ENCODE data around the gene HTR7. TPM values are rescaled to one million over a fixed set of nuclear protein-coding genes. Genes with fewer than 3 reads are reported as not detected.

HTR7 gene
- total RNA-seq, 1 experiment from 2014 or later, result 0.26 TPM

DNA sequence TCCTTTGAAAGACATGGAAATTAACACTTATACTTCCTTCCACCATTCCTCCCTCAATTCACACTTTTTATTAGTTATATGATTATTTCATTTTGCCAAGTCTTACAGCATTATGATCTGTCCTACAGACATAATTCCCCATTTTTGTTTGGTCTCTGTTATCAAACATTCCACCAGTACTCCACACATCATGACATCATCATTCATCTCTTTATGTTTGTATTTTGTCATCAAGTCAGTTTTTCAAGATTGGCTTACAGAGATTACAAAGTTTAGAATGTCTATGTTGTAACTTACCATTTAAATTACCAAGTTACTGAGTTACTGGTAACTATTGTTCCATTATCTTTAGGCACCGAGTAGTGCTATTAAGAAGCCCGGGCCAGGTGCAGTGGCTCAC, 150.2 kb downstream of the HTR7 start:
- H3K36me3 ChIP-seq (ENCODE audit: insufficient read depth, low read length), result no peaks in the 10 kb centered on the region
- no peak overlapping the region for H3K4me2 ChIP-seq (ENCODE audit: low read depth, low read length, poor library complexity, severe bottlenecking)
- H3K9me2 ChIP-seq (replicated peaks; ENCODE audit: insufficient read depth, low read length), result no peaks in the 10 kb centered on the region
- no peaks in the 10 kb centered on the region for H4K20me1 ChIP-seq (ENCODE audit: insufficient read depth, low read depth, low read length)
- H3K4me3 ChIP-seq (ENCODE audit: low read length), result no peak overlapping the region
- no peak overlapping the region for H3K9ac ChIP-seq (ENCODE audit: low read length)
- no peak overlapping the region for H2AFZ ChIP-seq (ENCODE audit: low read length)
- H3K9me3 ChIP-seq (ENCODE audit: low read length), result no peaks in the 10 kb centered on the region
- no peaks in the 10 kb centered on the region for H3K27me3 ChIP-seq (ENCODE audit: low read length)
- no peak overlapping the region for H3K27ac ChIP-seq (ENCODE audit: low read length)
- no peaks in the 10 kb centered on the region for H3K79me2 ChIP-seq (ENCODE audit: low read length)
- no peaks in the 10 kb centered on the region for H3K4me1 ChIP-seq (ENCODE audit: low read length)
- DNase-seq, result no peak

DNA sequence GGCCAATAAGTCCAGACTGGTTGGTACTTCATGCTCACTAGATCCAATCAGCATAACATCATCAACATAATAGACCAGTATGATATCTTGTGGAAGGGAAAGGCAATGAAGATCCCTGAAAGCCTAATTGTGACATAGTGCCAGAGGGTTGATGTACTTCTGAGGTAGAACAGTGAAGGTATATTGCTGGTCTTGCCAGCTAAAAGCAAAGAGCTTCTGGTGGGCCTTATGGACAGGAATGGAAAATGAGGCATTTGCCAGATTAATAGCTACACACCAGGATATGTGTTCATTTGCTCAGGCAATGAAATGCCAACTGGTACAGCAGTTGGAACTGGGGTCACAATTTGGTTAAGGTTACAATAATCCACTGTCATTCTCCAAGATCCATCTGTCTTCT, 156.4 kb downstream of the HTR7 start:
- DNase-seq, result no peak
- H3K9me2 ChIP-seq (replicated peaks; ENCODE audit: insufficient read depth, low read length), result no peaks in the 10 kb centered on the region
- H2AFZ ChIP-seq (ENCODE audit: low read length), result no peak overlapping the region
- H3K79me2 ChIP-seq (ENCODE audit: low read length), result no peaks in the 10 kb centered on the region
- no peaks in the 10 kb centered on the region for H3K36me3 ChIP-seq (ENCODE audit: insufficient read depth, low read length)
- no peak overlapping the region for H3K4me2 ChIP-seq (ENCODE audit: low read depth, low read length, poor library complexity, severe bottlenecking)
- H3K9me3 ChIP-seq (ENCODE audit: low read length), result no peaks in the 10 kb centered on the region
- no peaks in the 10 kb centered on the region for H4K20me1 ChIP-seq (ENCODE audit: insufficient read depth, low read depth, low read length)
- no peaks in the 10 kb centered on the region for H3K27me3 ChIP-seq (ENCODE audit: low read length)
- H3K9ac ChIP-seq (ENCODE audit: low read length), result no peak overlapping the region
- H3K27ac ChIP-seq (ENCODE audit: low read length), result no peak overlapping the region
- H3K4me1 ChIP-seq (ENCODE audit: low read length), result no peaks in the 10 kb centered on the region
- H3K4me3 ChIP-seq (ENCODE audit: low read length), result no peak overlapping the region

DNA sequence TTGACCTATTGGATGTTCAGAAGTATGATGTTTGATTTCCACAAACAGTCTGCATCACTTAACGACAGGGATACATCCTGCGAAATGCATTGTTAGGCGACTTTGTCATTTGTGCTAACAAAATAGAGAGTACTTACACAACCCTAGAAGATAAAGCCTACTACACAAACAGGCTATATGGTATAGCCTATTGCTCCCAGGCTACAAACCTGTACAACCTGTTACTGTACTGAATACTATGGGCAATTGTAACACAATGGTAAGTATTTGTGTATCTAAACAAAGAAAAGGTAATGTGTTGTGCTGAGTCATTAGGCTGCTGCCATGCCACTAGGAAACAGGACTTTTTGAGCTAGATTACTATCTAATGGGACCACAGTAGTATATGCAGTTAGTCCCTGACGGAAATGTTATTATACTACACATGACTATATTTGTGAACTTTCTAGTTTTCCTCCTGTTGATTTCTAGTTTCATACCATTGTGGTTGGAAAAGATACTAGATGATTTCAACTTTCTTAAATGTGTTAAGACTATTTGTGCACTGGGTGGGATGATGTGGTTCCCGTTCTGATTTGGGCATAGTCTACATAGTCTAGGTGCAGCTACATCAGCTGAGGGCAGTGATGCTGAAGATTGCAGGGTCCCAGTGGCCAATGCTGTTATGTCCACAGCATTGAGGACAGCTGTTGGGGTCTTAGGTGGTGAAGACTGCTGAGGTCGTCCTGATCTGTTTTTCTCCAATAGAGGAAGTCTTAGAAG, 161.7 kb downstream of the HTR7 start:
- Histone ChIP-seq H3K36me3 (ENCODE audit: insufficient read depth, low read length) (no peaks in the 10 kb centered on the region), H3K4me3 (ENCODE audit: low read length) (no peak overlapping the region), H3K27ac (ENCODE audit: low read length) (no peak overlapping the region), H3K4me2 (ENCODE audit: low read depth, low read length, poor library complexity, severe bottlenecking) (no peak overlapping the region), H3K9me2 (replicated peaks; ENCODE audit: insufficient read depth, low read length) (no peaks in the 10 kb centered on the region), H4K20me1 (ENCODE audit: insufficient read depth, low read depth, low read length) (no peaks in the 10 kb centered on the region), H3K79me2 (ENCODE audit: low read length) (no peaks in the 10 kb centered on the region), H3K9me3 (ENCODE audit: low read length) (no peaks in the 10 kb centered on the region), H3K27me3 (ENCODE audit: low read length) (no peaks in the 10 kb centered on the region), H3K9ac (ENCODE audit: low read length) (no peak overlapping the region), H3K4me1 (ENCODE audit: low read length) (no peaks in the 10 kb centered on the region), H2AFZ (ENCODE audit: low read length) (no peak overlapping the region)
- DNase-seq, result no peak

Small RNAs within 50 kb of the gene (small RNA-seq; reads per million reads assigned to genes)
- not detected for gene RF00019

Other genes with a start within 250 kb of the HTR7 start
- gene RPP30, start 13.9 kb upstream of the HTR7 start, total RNA-seq (2014; rRNA removed; shearing (Covaris generic); ENCODE audit: low replicate concordance), result 18.9 and 23.3 TPM in 2 replicates
- not detected in 2 replicates for gene ANKRD1, start 63.0 kb upstream of the HTR7 start, total RNA-seq (2014; rRNA removed; shearing (Covaris generic); ENCODE audit: low replicate concordance)